Panc1 (cell line): ENCODE results near the gene PRDM5. TPM values are rescaled to one million over a fixed set of nuclear protein-coding genes. Genes with fewer than 3 reads are reported as not detected.
A peak's percentile ranks its signal among the peaks of the same experiment; 100 is the strongest.

Experiments
- ATAC-seq: fragments of 200-7000 bp; cut with Tn5 transposase; 2 replicates; pipeline ENCODE4 v1.9.1; 2020; ENCODE audit warnings: mild to moderate bottlenecking, moderate library complexity
- BruUV-seq: library from RNA; stranded (reverse); fragments of 400-500 nt; replicated peaks from 2 replicates; lab custom pipeline; 2021; lab: Mats Ljungman, UMichigan
- CTCF ChIA-PET: fragments of 300-600 bp; sonication (Branson Sonifier 250); formaldehyde crosslinking; loops from one replicate; lab custom pipeline; 2022; ENCODE audit warnings: antibody characterized with exemption; lab: Charles Lee
- POLR2A ChIA-PET: fragments of 300-600 bp; sonication (Branson Sonifier 250); formaldehyde crosslinking; loops from one replicate; lab custom pipeline; 2022; ENCODE audit warnings: antibody characterized with exemption; lab: Charles Lee
- DNase-seq: peaks from one replicate; pipeline ENCODE4 v3.0.0-alpha.2; 2010; ENCODE audit warnings: low read depth, low spot score
- H3K27ac ChIP-seq: 2 replicates; pipeline ENCODE4 v1.5.1; 2011; ENCODE audit warnings: mild to moderate bottlenecking, low read length, inconsistent platforms
- H3K27me3 ChIP-seq: fragments of 200-500 bp; sonication (Bioruptor generic); 2 replicates; pipeline ENCODE4 v1.6.0; 2014; ENCODE audit warnings: low read length, inconsistent platforms; ENCODE audit not compliant: control insufficient read depth, insufficient read depth
- H3K36me3 ChIP-seq: fragments of 200-500 bp; sonication (Bioruptor generic); 2 replicates; pipeline ENCODE4 v1.5.1; 2014; ENCODE audit warnings: inconsistent platforms, mild to moderate bottlenecking, low read length, moderate library complexity; ENCODE audit not compliant: control insufficient read depth, insufficient read depth
- H3K4me1 ChIP-seq: 2 replicates; pipeline ENCODE4 v1.5.1; 2011; ENCODE audit warnings: inconsistent platforms, mild to moderate bottlenecking, low read length, moderate library complexity; ENCODE audit not compliant: control insufficient read depth, insufficient read depth
- H3K4me3 ChIP-seq, 2 experiments: 2 replicates each; pipeline ENCODE4 v1.5.1; 2011 to 2012; ENCODE audit warnings: low read depth in 2 of 2, low read length in 2 of 2, mild to moderate bottlenecking in 2 of 2, inconsistent platforms in 1 of 2, moderate library complexity in 1 of 2
- H3K9me3 ChIP-seq: fragments of 200-500 bp; sonication (Bioruptor generic); 2 replicates; pipeline ENCODE4 v1.5.1; 2014; ENCODE audit warnings: low read depth, mild to moderate bottlenecking, inconsistent platforms, low read length, moderate library complexity; ENCODE audit not compliant: control insufficient read depth, insufficient read depth
- CTCF ChIP-seq: fragments of 450-650 bp; IDR thresholded peaks from 2 replicates; pipeline ENCODE4 v1.5.1; 2017; ENCODE audit warnings: mild to moderate bottlenecking
- POLR2AphosphoS5 ChIP-seq: IDR thresholded peaks from 2 replicates; pipeline ENCODE4 v1.6.1; 2012; ENCODE audit warnings: mild to moderate bottlenecking, low read depth, low read length, moderate library complexity
- SIN3A ChIP-seq: IDR thresholded peaks from 2 replicates; pipeline ENCODE4 v1.6.1; 2012; ENCODE audit warnings: low read depth, mild to moderate bottlenecking, low read length, moderate library complexity, borderline replicate concordance; ENCODE audit not compliant: insufficient read depth
- in situ Hi-C: cut with HindIII; loops from 2 replicates; pipeline ENCODE4 v1.10.0; 2016; ENCODE audit warnings: low sequenced_read_pairs, low pct_unique_long_range_greater_than_20kb
- intact Hi-C: fragments of 100-400 bp; cut with micrococcal nuclease; formaldehyde crosslinking; loops from one replicate; pipeline ENCODE4 v1.10.0; 2022; ENCODE audit not compliant: unreplicated experiment
- total RNA-seq: library from RNA; stranded (reverse); gene quantifications from one replicate; pipeline ENCODE4 v1.2.1, GENCODE V29; 2021; ENCODE audit not compliant: unreplicated experiment
- TF ChIP-seq, protein P1 (sequence below), 2 experiments: IDR thresholded peaks; 2 replicates each; pipeline ENCODE4 v1.6.1; 2011 to 2012; ENCODE audit warnings: low read depth in 2 of 2, control low read depth in 1 of 2, low read length in 1 of 2, mild to moderate bottlenecking in 1 of 2, moderate library complexity in 1 of 2; ENCODE audit not compliant: insufficient read depth in 1 of 2

The PRDM5 gene
- total RNA-seq, 1 experiment from 2014 or later: 8.4 TPM

GRCh38 chr4:120844528-120844921, 78.0 kb downstream of the PRDM5 start:
- POLR2A ChIA-PET: no interaction called here

GRCh38 chr4:120843849-120844527, 78.5 kb downstream of the PRDM5 start:
- Histone ChIP-seq H3K27me3 (no peaks in the 10 kb centered on the region), H3K9me3 (no peaks in the 10 kb centered on the region), H3K27ac (no peak overlapping the region), H3K4me1 (no peaks in the 10 kb centered on the region), H3K4me3 (no peak overlapping the region), H3K36me3 (no peaks in the 10 kb centered on the region)
- TF ChIP-seq, protein P1, sequence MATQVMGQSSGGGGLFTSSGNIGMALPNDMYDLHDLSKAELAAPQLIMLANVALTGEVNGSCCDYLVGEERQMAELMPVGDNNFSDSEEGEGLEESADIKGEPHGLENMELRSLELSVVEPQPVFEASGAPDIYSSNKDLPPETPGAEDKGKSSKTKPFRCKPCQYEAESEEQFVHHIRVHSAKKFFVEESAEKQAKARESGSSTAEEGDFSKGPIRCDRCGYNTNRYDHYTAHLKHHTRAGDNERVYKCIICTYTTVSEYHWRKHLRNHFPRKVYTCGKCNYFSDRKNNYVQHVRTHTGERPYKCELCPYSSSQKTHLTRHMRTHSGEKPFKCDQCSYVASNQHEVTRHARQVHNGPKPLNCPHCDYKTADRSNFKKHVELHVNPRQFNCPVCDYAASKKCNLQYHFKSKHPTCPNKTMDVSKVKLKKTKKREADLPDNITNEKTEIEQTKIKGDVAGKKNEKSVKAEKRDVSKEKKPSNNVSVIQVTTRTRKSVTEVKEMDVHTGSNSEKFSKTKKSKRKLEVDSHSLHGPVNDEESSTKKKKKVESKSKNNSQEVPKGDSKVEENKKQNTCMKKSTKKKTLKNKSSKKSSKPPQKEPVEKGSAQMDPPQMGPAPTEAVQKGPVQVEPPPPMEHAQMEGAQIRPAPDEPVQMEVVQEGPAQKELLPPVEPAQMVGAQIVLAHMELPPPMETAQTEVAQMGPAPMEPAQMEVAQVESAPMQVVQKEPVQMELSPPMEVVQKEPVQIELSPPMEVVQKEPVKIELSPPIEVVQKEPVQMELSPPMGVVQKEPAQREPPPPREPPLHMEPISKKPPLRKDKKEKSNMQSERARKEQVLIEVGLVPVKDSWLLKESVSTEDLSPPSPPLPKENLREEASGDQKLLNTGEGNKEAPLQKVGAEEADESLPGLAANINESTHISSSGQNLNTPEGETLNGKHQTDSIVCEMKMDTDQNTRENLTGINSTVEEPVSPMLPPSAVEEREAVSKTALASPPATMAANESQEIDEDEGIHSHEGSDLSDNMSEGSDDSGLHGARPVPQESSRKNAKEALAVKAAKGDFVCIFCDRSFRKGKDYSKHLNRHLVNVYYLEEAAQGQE (IDR thresholded peaks at IDR 0.05; ENCODE audit: insufficient read depth in 1 of 2, low read depth in 2 of 2, low read length in 1 of 2): no peak
- peak; percentile 42; the same call in 1 of the 2 replicates for TF ChIP-seq CTCF
- CTCF ChIA-PET: no interaction called here
- DNase-seq (no peak), ATAC-seq (peak; percentile 60; the same call in 1 of the 2 replicates)
- in situ Hi-C loops: no loop called here
- no TSS peak for BruUV-seq
- POLR2A ChIA-PET: interaction anchor here (0.6 kb wide), 1 partner anchor 539 kb away, joined by 8 read pairs; no protein-coding TSS in a partner anchor
- intact Hi-C loops: no loop called here

More at GRCh38 chr4:120844528-120844921, 78.0 kb downstream of the PRDM5 start:
- Histone ChIP-seq H3K4me3 (no peak overlapping the region), H3K4me1 (no peaks in the 10 kb centered on the region), H3K36me3 (no peaks in the 10 kb centered on the region), H3K27me3 (no peaks in the 10 kb centered on the region), H3K27ac (no peak overlapping the region), H3K9me3 (no peaks in the 10 kb centered on the region)
- intact Hi-C loops: no loop called here
- TF ChIP-seq POLR2AphosphoS5 (no peak), SIN3A (no peak)
- TF ChIP-seq, protein P1 (IDR thresholded peaks at IDR 0.05; ENCODE audit: insufficient read depth in 1 of 2, low read depth in 2 of 2, low read length in 1 of 2): no peak
- in situ Hi-C loops: no loop called here
- no TSS peak for BruUV-seq
- no peak for DNase-seq
- ATAC-seq: no peak
- CTCF ChIA-PET: no interaction called here
